ENCODE results near the gene MYO7A. TPM values are rescaled to one million over a fixed set of nuclear protein-coding genes. Genes with fewer than 3 reads are reported as not detected.

The MYO7A gene
- total and polyA plus RNA-seq, 2 of the 8 experiments (the other 6 are each of a cell fraction or from before 2014, with no cell fraction given) = 1.5 to 1.9 TPM

- Histone ChIP-seq H3K4me1 (replicated peaks in 1 of 4; ENCODE audit: control insufficient read depth in 3 of 4, insufficient read depth in 4 of 4, low read length in 3 of 4) (no peaks in the 10 kb centered on the region), H3K4ac (replicated peaks; ENCODE audit: insufficient read length, low read depth, low read length) (no peak overlapping the region), H2BK15ac (ENCODE audit: low read length) (no peak overlapping the region), H3K79me2 (ENCODE audit: control insufficient read depth in 1 of 2, insufficient read depth in 2 of 2, low read length in 2 of 2) (no peaks in the 10 kb centered on the region), H2BK20ac (ENCODE audit: low read length) (no peak overlapping the region), H3K23ac (ENCODE audit: insufficient read length) (no peak overlapping the region), H3K56ac (replicated peaks; ENCODE audit: insufficient read length, low read depth, low read length) (no peak overlapping the region), H3K9me3 (ENCODE audit: insufficient read depth in 2 of 2, low read depth in 1 of 2, low read length in 1 of 2) (no peaks in the 10 kb centered on the region), H3K9ac (replicated peaks in 1 of 4; ENCODE audit: extremely low read depth in 1 of 4, low read depth in 3 of 4, low read length in 3 of 4) (no peak overlapping the region), H3K36me3 (ENCODE audit: control insufficient read depth in 2 of 4, insufficient read depth in 4 of 4, low read length in 3 of 4) (no peaks in the 10 kb centered on the region), H2BK12ac (ENCODE audit: low read depth, low read length) (no peak overlapping the region), H4K20me1 (replicated peaks in 1 of 2; ENCODE audit: control insufficient read depth in 1 of 2, insufficient read depth in 2 of 2, low read length in 2 of 2) (peaks cover 0 to 1% of the 10 kb centered on the region in 2 experiments), H3K14ac (ENCODE audit: insufficient read length) (no peak overlapping the region), H3K4me3 (ENCODE audit: extremely low read depth in 1 of 4, insufficient read depth in 2 of 4, low read depth in 3 of 4, low read length in 4 of 4) (no peak overlapping the region), H4K91ac (replicated peaks; ENCODE audit: insufficient read length, low read length) (no peak overlapping the region), H3K27me3 (replicated peaks in 1 of 4; ENCODE audit: control insufficient read depth in 3 of 4, extremely low read depth in 1 of 4, insufficient read depth in 3 of 4, low read length in 3 of 4) (no peaks in the 10 kb centered on the region), H3K23me2 (ENCODE audit: low read depth, low read length) (peaks cover 2% of the 10 kb centered on the region; the same call in 1 of the 2 replicates), H2BK5ac (ENCODE audit: low read depth, low read length) (no peak overlapping the region; the same call in 1 of the 2 replicates), H3K18ac (ENCODE audit: extremely low read depth, low read length) (no peak overlapping the region), H3K4me2 (ENCODE audit: insufficient read depth in 1 of 2, low read depth in 2 of 2, low read length in 2 of 2) (no peak overlapping the region), H2AFZ (ENCODE audit: low read length) (no peak overlapping the region), H4K8ac (ENCODE audit: extremely low read depth, insufficient read depth, low read length) (no peak overlapping the region), H2AK5ac (ENCODE audit: low read depth, low read length) (no peak overlapping the region), H2BK120ac (replicated peaks; ENCODE audit: low read depth, low read length) (no peak overlapping the region), H4K5ac (ENCODE audit: insufficient read length, low read depth, low read length) (no peak overlapping the region), H3K79me1 (ENCODE audit: low read depth, low read length) (no peaks in the 10 kb centered on the region), H3K27ac (ENCODE audit: low read depth, low read length) (no peak overlapping the region)
- TF ChIP-seq RXRA (IDR thresholded peaks at IDR 0.05; ENCODE audit: insufficient read depth, low read depth, low read length) = no peak
- no peak for TF ChIP-seq BRCA1 (IDR thresholded peaks at IDR 0.05; ENCODE audit: low read depth, low read length)
- no peak for TF ChIP-seq CREB1 (IDR thresholded peaks at IDR 0.05)
- no peak for TF ChIP-seq PHF8 (conservative IDR thresholded peaks at IDR 0.05; ENCODE audit: low read depth, low read length)
- TF ChIP-seq TBP (IDR thresholded peaks at IDR 0.05; ENCODE audit: low read depth, low read length) = no peak
- TF ChIP-seq SIRT6 (IDR thresholded peaks at IDR 0.05; ENCODE audit: low read length) = no peak
- TF ChIP-seq SUZ12 (IDR thresholded peaks at IDR 0.05; ENCODE audit: low read length) = no peak
- no peak for TF ChIP-seq TAF1 (IDR thresholded peaks at IDR 0.05; ENCODE audit: low read depth, low read length)
- no peak for TF ChIP-seq TEAD4 (IDR thresholded peaks at IDR 0.05; ENCODE audit: low read depth, low read length)
- no peak for TF ChIP-seq EGR1 (IDR thresholded peaks at IDR 0.05; ENCODE audit: borderline replicate concordance, low read depth, low read length)
- no peak for TF ChIP-seq TAF7 (optimal IDR thresholded peaks at IDR 0.05; ENCODE audit: borderline replicate concordance, low read depth, low read length)
- TF ChIP-seq ZNF274 (IDR thresholded peaks at IDR 0.05; ENCODE audit: borderline replicate concordance, extremely low read depth, low read length) = no peak
- no peak for TF ChIP-seq EZH2 (IDR thresholded peaks at IDR 0.05; ENCODE audit: low read depth, low read length, severe bottlenecking)
- ChIA-PET CTCF (ENCODE audit: partially characterized antibody) (interaction anchor here (0.9 to 1.4 kb wide), 3 partner anchors 48 to 180 kb away, joined by 3 read pairs; no protein-coding TSS in a partner anchor), POLR2A (ENCODE audit: partially characterized antibody) (no interaction called here)
- no peak for DNase-seq (ENCODE audit: low read depth in 1 of 2, low spot score in 2 of 2)
- no peak for FAIRE-seq
- 93% methylated on average over 3 of the region's 3 CpGs; no CpG with 5 or more reads in 1 of the 2 experiments for WGBS, 2 experiments (ENCODE audit: extremely low coverage in 1 of 2, insufficient coverage in 1 of 2, insufficient read length in 1 of 2, insufficient replicate concordance in 2 of 2, low coverage in 1 of 2, low lambda C conversion rate in 2 of 2, missing lambda C conversion rate in 1 of 2)
These were observed 124.7 kb downstream of the MYO7A start for GRCh38 chr11:77252555-77253270.
